ENCODE data around the gene MYO1C.
"Not testable (repeated sequence)": the region's sequence is repeated elsewhere in the genome, so short reads cannot be mapped to it uniquely, and the experiment has no call there.

Gene MYO1C

GRCh38 chr17:1420981-1421380 is 71.5 kb downstream of the MYO1C start:
- H3K79me2 ChIP-seq (ENCODE audit: insufficient read depth, low read length) = no peaks in the 10 kb centered on the region
- H3K9ac ChIP-seq (ENCODE audit: low read length) = no peak overlapping the region

GRCh38 chr17:1420163-1420562 is 72.3 kb downstream of the MYO1C start:
- Histone ChIP-seq H3K9me3 (ENCODE audit: low read length) (no peaks in the 10 kb centered on the region), H3K9me2 (ENCODE audit: low read depth, low read length) (no peaks in the 10 kb centered on the region), H4K20me1 (ENCODE audit: insufficient read depth, low read length) (no peaks in the 10 kb centered on the region), H3K27me3 (ENCODE audit: insufficient read depth, low read length) (no peaks in the 10 kb centered on the region), H3K4me1 (ENCODE audit: insufficient read depth, low read length, severe bottlenecking) (no peaks in the 10 kb centered on the region), H3K4me2 (ENCODE audit: low read length) (no peak overlapping the region), H3K27ac (ENCODE audit: low read depth, low read length, poor library complexity, severe bottlenecking) (no peak overlapping the region), H3K4me3 (ENCODE audit: low read depth, low read length, poor library complexity, severe bottlenecking) (no peak overlapping the region), H3K9ac (ENCODE audit: low read length) (no peak overlapping the region), H3K79me2 (ENCODE audit: insufficient read depth, low read length) (no peaks in the 10 kb centered on the region), H2AFZ (ENCODE audit: low read length) (no peak overlapping the region), H3K36me3 (ENCODE audit: insufficient read depth, low read length) (peaks cover 34% of the 10 kb centered on the region), H3F3A (ENCODE audit: insufficient read depth, low read length) (peaks cover 5% of the 10 kb centered on the region; the same call in 1 of the 2 replicates)
- TF ChIP-seq EZH2 (IDR thresholded peaks at IDR 0.05; ENCODE audit: borderline replicate concordance, low read length) (no peak), CTCF (IDR thresholded peaks at IDR 0.05; ENCODE audit: low read length) (no peak)

More at GRCh38 chr17:1420981-1421380, 71.5 kb downstream of the MYO1C start:
- TF ChIP-seq EZH2 (IDR thresholded peaks at IDR 0.05; ENCODE audit: borderline replicate concordance, low read length) (no peak), CTCF (IDR thresholded peaks at IDR 0.05; ENCODE audit: low read length) (no peak)
- Histone ChIP-seq H3F3A (ENCODE audit: insufficient read depth, low read length) (peaks cover 5% of the 10 kb centered on the region; the same call in 1 of the 2 replicates), H2AFZ (ENCODE audit: low read length) (no peak overlapping the region), H4K20me1 (ENCODE audit: insufficient read depth, low read length) (no peaks in the 10 kb centered on the region), H3K27me3 (ENCODE audit: insufficient read depth, low read length) (no peaks in the 10 kb centered on the region), H3K27ac (ENCODE audit: low read depth, low read length, poor library complexity, severe bottlenecking) (no peak overlapping the region), H3K4me3 (ENCODE audit: low read depth, low read length, poor library complexity, severe bottlenecking) (no peak overlapping the region), H3K4me2 (ENCODE audit: low read length) (no peak overlapping the region), H3K36me3 (ENCODE audit: insufficient read depth, low read length) (peaks cover 41% of the 10 kb centered on the region), H3K9me3 (ENCODE audit: low read length) (no peaks in the 10 kb centered on the region), H3K4me1 (ENCODE audit: insufficient read depth, low read length, severe bottlenecking) (no peaks in the 10 kb centered on the region), H3K9me2 (ENCODE audit: low read depth, low read length) (no peaks in the 10 kb centered on the region)

- H3K9me3 ChIP-seq (ENCODE audit: low read length); H4K20me1 ChIP-seq (ENCODE audit: insufficient read depth, low read length); H3K27me3 ChIP-seq (ENCODE audit: insufficient read depth, low read length); H3K4me1 ChIP-seq (ENCODE audit: insufficient read depth, low read length, severe bottlenecking); H3F3A ChIP-seq (ENCODE audit: insufficient read depth, low read length); H3K9me2 ChIP-seq (ENCODE audit: low read depth, low read length); H2AFZ ChIP-seq (ENCODE audit: low read length); H3K27ac ChIP-seq (ENCODE audit: low read depth, low read length, poor library complexity, severe bottlenecking); H3K79me2 ChIP-seq (ENCODE audit: insufficient read depth, low read length); H3K4me2 ChIP-seq (ENCODE audit: low read length); H3K4me3 ChIP-seq (ENCODE audit: low read depth, low read length, poor library complexity, severe bottlenecking); H3K9ac ChIP-seq (ENCODE audit: low read length): not testable (repeated sequence)
- H3K36me3 ChIP-seq (ENCODE audit: insufficient read depth, low read length) = peaks cover 31% of the 10 kb centered on the region
These were observed 74.0 kb downstream of the MYO1C start for GRCh38 chr17:1418476-1418875.

- Histone ChIP-seq H3F3A (ENCODE audit: insufficient read depth, low read length) (peaks cover 3% of the 10 kb centered on the region; the same call in 1 of the 2 replicates), H3K4me2 (ENCODE audit: low read length) (no peak overlapping the region), H3K4me1 (ENCODE audit: insufficient read depth, low read length, severe bottlenecking) (peaks cover 8% of the 10 kb centered on the region), H4K20me1 (ENCODE audit: insufficient read depth, low read length) (no peaks in the 10 kb centered on the region), H3K4me3 (ENCODE audit: low read depth, low read length, poor library complexity, severe bottlenecking) (no peak overlapping the region), H3K79me2 (ENCODE audit: insufficient read depth, low read length) (no peaks in the 10 kb centered on the region), H2AFZ (ENCODE audit: low read length) (no peak overlapping the region), H3K36me3 (ENCODE audit: insufficient read depth, low read length) (peaks cover 14% of the 10 kb centered on the region), H3K27me3 (ENCODE audit: insufficient read depth, low read length) (0 out of 2 replicates have a peak, but pooled peaks cover 9% of the 10 kb centered on the region), H3K9ac (ENCODE audit: low read length) (no peak overlapping the region), H3K9me2 (ENCODE audit: low read depth, low read length) (no peaks in the 10 kb centered on the region), H3K9me3 (ENCODE audit: low read length) (no peaks in the 10 kb centered on the region), H3K27ac (ENCODE audit: low read depth, low read length, poor library complexity, severe bottlenecking) (no peak overlapping the region)
- TF ChIP-seq EZH2 (IDR thresholded peaks at IDR 0.05; ENCODE audit: borderline replicate concordance, low read length) (no peak), CTCF (IDR thresholded peaks at IDR 0.05; ENCODE audit: low read length) (no peak)
These were observed 76.1 kb downstream of the MYO1C start for GRCh38 chr17:1416414-1416813.
